K562 (cell line): ENCODE results near the gene FARP1. TPM values are rescaled to one million over a fixed set of nuclear protein-coding genes. Genes with fewer than 3 reads are reported as not detected.
A peak's percentile ranks its signal among the peaks of the same experiment; 100 is the strongest.

Experiments used
- CBFA2T3 ChIP-seq: fragments of 450-650 bp; IDR thresholded peaks from 2 replicates; pipeline ENCODE4 v1.6.1; 2017
- CREB3L1 ChIP-seq: fragments of 450-650 bp; IDR thresholded peaks from 2 replicates; pipeline ENCODE4 v1.6.1; 2014; ENCODE audit warnings: low read depth, mild to moderate bottlenecking, moderate library complexity, borderline replicate concordance
- CREM ChIP-seq: IDR thresholded peaks from 2 replicates; pipeline ENCODE4 v1.6.1; 2014; ENCODE audit warnings: antibody characterized with exemption, low read depth
- DACH1 ChIP-seq: fragments of 450-650 bp; IDR thresholded peaks from 2 replicates; pipeline ENCODE4 v1.6.1; 2018; ENCODE audit not compliant: partially characterized antibody
- ESRRA ChIP-seq: fragments of 450-650 bp; IDR thresholded peaks from 2 replicates; pipeline ENCODE4 v1.6.1; 2014; ENCODE audit warnings: low read depth, mild to moderate bottlenecking, moderate library complexity, borderline replicate concordance
- EZH2 ChIP-seq: IDR thresholded peaks from 2 replicates; pipeline ENCODE4 v1.6.1; 2012; ENCODE audit warnings: low read depth, mild to moderate bottlenecking, inconsistent platforms, low read length, borderline replicate concordance
- FIP1L1 ChIP-seq: fragments of 200-400 bp; formaldehyde crosslinking; IDR thresholded peaks from 2 replicates; pipeline ENCODE4 v1.6.1; 2018; ENCODE audit warnings: mild to moderate bottlenecking, low read depth, low read length; ENCODE audit not compliant: poor library complexity, severe bottlenecking
- HDGF ChIP-seq: fragments of 450-650 bp; IDR thresholded peaks from 2 replicates; pipeline ENCODE4 v1.6.1; 2016
- HMGN3 ChIP-seq: IDR thresholded peaks from 2 replicates; pipeline ENCODE4 v1.6.1; 2011; ENCODE audit warnings: borderline replicate concordance, low read depth, mild to moderate bottlenecking, mixed read lengths, low read length; ENCODE audit not compliant: insufficient read length; ENCODE audit errors: extremely low read depth
- JUN ChIP-seq, 2 experiments: sonication (generic) in 1 of 2; formaldehyde crosslinking in 1 of 2; IDR thresholded peaks; 2 replicates each; pipeline versions ENCODE4 v1.6.1 to v1.8.0; 2012 to 2022; ENCODE audit warnings: borderline replicate concordance in 2 of 2, mild to moderate bottlenecking in 2 of 2, improper control_type of control experiment in 1 of 2, low read depth in 1 of 2, low read length in 1 of 2, missing genetic modification reagents in 1 of 2
- KAT8 ChIP-seq: fragments of 450-650 bp; IDR thresholded peaks from 2 replicates; pipeline ENCODE4 v1.6.1; 2016; ENCODE audit warnings: low read depth, mild to moderate bottlenecking
- KDM1A ChIP-seq, 2 experiments: fragments of 450-650 bp; IDR thresholded peaks; 2 replicates each; pipeline ENCODE4 v1.6.1; 2016; ENCODE audit warnings: mild to moderate bottlenecking in 2 of 2
- LCOR ChIP-seq: sonication (generic); formaldehyde crosslinking; IDR thresholded peaks from 2 replicates; pipeline ENCODE4 v1.8.0; 2022; ENCODE audit warnings: mild to moderate bottlenecking, missing genetic modification reagents
- MAFG ChIP-seq: fragments of 450-650 bp; conservative IDR thresholded peaks from 2 replicates; pipeline ENCODE4 v1.6.1; 2016; ENCODE audit warnings: missing genetic modification characterization, missing compliant biosample characterization
- MCM2 ChIP-seq: fragments of 450-650 bp; IDR thresholded peaks from 2 replicates; pipeline ENCODE4 v1.6.1; 2017; ENCODE audit warnings: low read depth, mild to moderate bottlenecking
- MIER1 ChIP-seq: fragments of 450-650 bp; IDR thresholded peaks from 2 replicates; pipeline ENCODE4 v1.6.1; 2016; ENCODE audit warnings: antibody characterized with exemption, mild to moderate bottlenecking, low read depth
- NCOA1 ChIP-seq: fragments of 450-650 bp; IDR thresholded peaks from 2 replicates; pipeline ENCODE4 v1.6.1; 2016; ENCODE audit warnings: low read depth
- RCOR1 ChIP-seq, 2 experiments: IDR thresholded peaks; 2 replicates each; pipeline ENCODE4 v1.6.1; 2012; ENCODE audit warnings: low read depth in 2 of 2, low read length in 2 of 2, borderline replicate concordance in 1 of 2, improper control_type of control experiment in 1 of 2
- TBL1XR1 ChIP-seq, 2 experiments: IDR thresholded peaks; 2 replicates each; pipeline ENCODE4 v1.6.1; 2012; ENCODE audit warnings: improper control_type of control experiment in 2 of 2, low read length in 2 of 2, mild to moderate bottlenecking in 1 of 2
- ZNF3 ChIP-seq: fragments of 250-450 bp; sonication (Bioruptor Pico); IDR thresholded peaks from 2 replicates; pipeline ENCODE4 v1.5.0; 2021; ENCODE audit warnings: mild to moderate bottlenecking, moderate library complexity
- ZNF561 ChIP-seq: fragments of 450-650 bp; formaldehyde crosslinking; conservative IDR thresholded peaks from 2 replicates; pipeline ENCODE4 v1.4.0; 2020; ENCODE audit warnings: mild to moderate bottlenecking, moderate library complexity
- polyA plus RNA-seq, 8 experiments: library from polyadenylated mRNA; depleted of rRNA in 4 of 8; stranded (reverse) in 5 of 8; unstranded in 3 of 8; fragments of >200 nt; fragmentation: Nextera tagmentation in 2 of 8; fragmentation: Illumina TruSeq in 1 of 8; extraction: Ambion mirVana in 2 of 8; extraction: Trizol in 1 of 8; gene quantifications; 2 replicates each; pipeline versions ENCODE4 v1.2.1 to v1.2.3, GENCODE V29; 2011 to 2014; ENCODE audit warnings: inconsistent platforms in 1 of 8, missing spikeins in 1 of 8
- total RNA-seq, 7 experiments: library from RNA; depleted of rRNA in 6 of 7; stranded (reverse); fragments of >200 nt in 6 of 7; fragmentation: Illumina TruSeq in 2 of 7; extraction: Trizol in 2 of 7; gene quantifications; 2 replicates each; pipeline versions ENCODE4 v1.2.1 to v1.2.3, GENCODE V29; 2011 to 2021; ENCODE audit warnings: low replicate concordance in 1 of 7
- TF ChIP-seq, protein P1 (sequence below): sonication (generic); formaldehyde crosslinking; IDR thresholded peaks from 2 replicates; pipeline ENCODE4 v1.4.0; 2020; ENCODE audit warnings: mild to moderate bottlenecking, missing genetic modification reagents
- TF ChIP-seq, protein P2 (sequence below): fragments of 200-800 bp; sonication (Bioruptor generic); IDR thresholded peaks from 2 replicates; pipeline ENCODE4 v1.6.1; 2017; ENCODE audit warnings: missing genetic modification characterization, missing compliant biosample characterization

The FARP1 gene
- total and polyA plus RNA-seq, 9 of the 15 experiments (the other 6 are each of a cell fraction or from before 2014, with no cell fraction given): 0.03 to 0.29 (median 0.05) TPM; not detected in 3

- TF ChIP-seq HMGN3 (no peak), ZNF561 (no peak), DACH1 (peak; percentile 53), CREB3L1 (no peak), MCM2 (no peak), CBFA2T3 (peak; percentile 25; the same call in 1 of the 2 replicates), CREM (peak; percentile 70), MIER1 (no peak), HDGF (no peak), FIP1L1 (no peak), NCOA1 (no peak), KAT8 (no peak), ZNF3 (CRISPR knock-in tag) (no peak), LCOR (CRISPR knock-in tag) (peak; percentile 63; the same call in 1 of the 2 replicates), RCOR1 (IDR thresholded peaks at IDR 0.05; ENCODE audit: borderline replicate concordance in 1 of 2, low read depth in 2 of 2, low read length in 2 of 2) (no peak), JUN (IDR thresholded peaks at IDR 0.05; ENCODE audit: borderline replicate concordance, low read depth, low read length) (peak; percentile 83; the same call in 1 of the 2 replicates), JUN (CRISPR knock-in tag; IDR thresholded peaks at IDR 0.05; ENCODE audit: borderline replicate concordance) (0 out of 2 replicates have a peak, but pooled peaks have one; percentile 50), MAFG (tag) (no peak), KDM1A (IDR thresholded peaks at IDR 0.05) (peak in 1 of 2 experiments; percentile 15; a peak in 1 of 4 replicates), EZH2 (no peak), TBL1XR1 (IDR thresholded peaks at IDR 0.05; ENCODE audit: low read length in 2 of 2) (no peak), ESRRA (no peak)
- TF ChIP-seq, protein P1, sequence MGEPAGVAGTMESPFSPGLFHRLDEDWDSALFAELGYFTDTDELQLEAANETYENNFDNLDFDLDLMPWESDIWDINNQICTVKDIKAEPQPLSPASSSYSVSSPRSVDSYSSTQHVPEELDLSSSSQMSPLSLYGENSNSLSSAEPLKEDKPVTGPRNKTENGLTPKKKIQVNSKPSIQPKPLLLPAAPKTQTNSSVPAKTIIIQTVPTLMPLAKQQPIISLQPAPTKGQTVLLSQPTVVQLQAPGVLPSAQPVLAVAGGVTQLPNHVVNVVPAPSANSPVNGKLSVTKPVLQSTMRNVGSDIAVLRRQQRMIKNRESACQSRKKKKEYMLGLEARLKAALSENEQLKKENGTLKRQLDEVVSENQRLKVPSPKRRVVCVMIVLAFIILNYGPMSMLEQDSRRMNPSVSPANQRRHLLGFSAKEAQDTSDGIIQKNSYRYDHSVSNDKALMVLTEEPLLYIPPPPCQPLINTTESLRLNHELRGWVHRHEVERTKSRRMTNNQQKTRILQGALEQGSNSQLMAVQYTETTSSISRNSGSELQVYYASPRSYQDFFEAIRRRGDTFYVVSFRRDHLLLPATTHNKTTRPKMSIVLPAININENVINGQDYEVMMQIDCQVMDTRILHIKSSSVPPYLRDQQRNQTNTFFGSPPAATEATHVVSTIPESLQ (CRISPR knock-in tag): no peak
- TF ChIP-seq, protein P2, sequence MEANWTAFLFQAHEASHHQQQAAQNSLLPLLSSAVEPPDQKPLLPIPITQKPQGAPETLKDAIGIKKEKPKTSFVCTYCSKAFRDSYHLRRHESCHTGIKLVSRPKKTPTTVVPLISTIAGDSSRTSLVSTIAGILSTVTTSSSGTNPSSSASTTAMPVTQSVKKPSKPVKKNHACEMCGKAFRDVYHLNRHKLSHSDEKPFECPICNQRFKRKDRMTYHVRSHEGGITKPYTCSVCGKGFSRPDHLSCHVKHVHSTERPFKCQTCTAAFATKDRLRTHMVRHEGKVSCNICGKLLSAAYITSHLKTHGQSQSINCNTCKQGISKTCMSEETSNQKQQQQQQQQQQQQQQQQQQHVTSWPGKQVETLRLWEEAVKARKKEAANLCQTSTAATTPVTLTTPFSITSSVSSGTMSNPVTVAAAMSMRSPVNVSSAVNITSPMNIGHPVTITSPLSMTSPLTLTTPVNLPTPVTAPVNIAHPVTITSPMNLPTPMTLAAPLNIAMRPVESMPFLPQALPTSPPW: peak; percentile 36; the same call in 1 of the 2 replicates
Observed at GRCh38 chr13:98484289-98485219, 341.7 kb downstream of the FARP1 start (continued).
